Right lobe of liver (tissue), 4 donors: ENCODE measurements around the gene ZNF175.

Experiments
- CTCF ChIP-seq, 4 donors: fragments of 200-600 bp in 3 of 4; fragments of 450-650 bp in 1 of 4; IDR thresholded peaks; one replicate each; pipeline versions ENCODE4 v1.5.1 to v1.8.0; 2016 to 2022; ENCODE audit warnings: antibody characterized with exemption in 4 of 4, mild to moderate bottlenecking in 2 of 4
- POLR2A ChIP-seq: fragments of 450-650 bp; IDR thresholded peaks from one replicate; pipeline ENCODE4 v1.6.1; 2017; ENCODE audit warnings: antibody characterized with exemption, mild to moderate bottlenecking
- donor health status: DM: no; HTN: no; CAD: no.
- donor health status: DM: no; HTN: no; CAD: no.
- donor health status: DM: no; HTN: yes; CAD: no.

GRCh38 chr19:51639916-51640315, 68.8 kb downstream of the ZNF175 start:
- no peak for TF ChIP-seq CTCF (IDR thresholded peaks at IDR 0.05)
- no peak for TF ChIP-seq POLR2A
